Measurements from ENCODE around the gene TMEM161A.

DNA sequence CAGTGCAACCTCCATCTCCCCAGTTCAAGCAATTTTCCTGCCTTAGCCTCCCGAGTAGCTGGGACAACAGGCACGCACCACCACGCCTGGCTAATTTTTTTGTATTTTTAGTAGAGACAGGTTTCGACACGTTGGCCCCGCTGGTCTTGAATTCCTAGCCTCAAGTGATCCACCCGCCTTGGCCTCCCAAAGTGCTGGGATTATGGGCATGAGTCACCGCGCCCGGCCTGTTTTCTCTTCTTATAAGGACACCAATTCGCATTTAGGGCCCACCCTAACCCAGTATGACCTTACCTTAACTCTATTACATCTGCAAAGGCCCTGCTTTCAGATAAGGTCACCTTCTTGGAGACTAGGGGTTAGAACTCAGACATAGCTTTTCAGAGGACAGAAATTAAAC, 35.1 kb downstream of the TMEM161A start:
- TF ChIP-seq, protein P1, sequence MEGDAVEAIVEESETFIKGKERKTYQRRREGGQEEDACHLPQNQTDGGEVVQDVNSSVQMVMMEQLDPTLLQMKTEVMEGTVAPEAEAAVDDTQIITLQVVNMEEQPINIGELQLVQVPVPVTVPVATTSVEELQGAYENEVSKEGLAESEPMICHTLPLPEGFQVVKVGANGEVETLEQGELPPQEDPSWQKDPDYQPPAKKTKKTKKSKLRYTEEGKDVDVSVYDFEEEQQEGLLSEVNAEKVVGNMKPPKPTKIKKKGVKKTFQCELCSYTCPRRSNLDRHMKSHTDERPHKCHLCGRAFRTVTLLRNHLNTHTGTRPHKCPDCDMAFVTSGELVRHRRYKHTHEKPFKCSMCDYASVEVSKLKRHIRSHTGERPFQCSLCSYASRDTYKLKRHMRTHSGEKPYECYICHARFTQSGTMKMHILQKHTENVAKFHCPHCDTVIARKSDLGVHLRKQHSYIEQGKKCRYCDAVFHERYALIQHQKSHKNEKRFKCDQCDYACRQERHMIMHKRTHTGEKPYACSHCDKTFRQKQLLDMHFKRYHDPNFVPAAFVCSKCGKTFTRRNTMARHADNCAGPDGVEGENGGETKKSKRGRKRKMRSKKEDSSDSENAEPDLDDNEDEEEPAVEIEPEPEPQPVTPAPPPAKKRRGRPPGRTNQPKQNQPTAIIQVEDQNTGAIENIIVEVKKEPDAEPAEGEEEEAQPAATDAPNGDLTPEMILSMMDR (IDR thresholded peaks at IDR 0.05) = no peak
- no peak for TF ChIP-seq EZH2 (IDR thresholded peaks at IDR 0.05)

Data from neural progenitor cell (in vitro differentiated cells).